ENCODE measurements around the gene SLC25A19. TPM values are rescaled to one million over a fixed set of nuclear protein-coding genes. Genes with fewer than 3 reads are reported as not detected.

Gene SLC25A19
- total and polyA plus RNA-seq, 10 of the 15 experiments (the other 5 are each of a cell fraction or from before 2014, with no cell fraction given) = 32.9 to 91.6 (median 53.7) TPM

- TF ChIP-seq, protein P1, sequence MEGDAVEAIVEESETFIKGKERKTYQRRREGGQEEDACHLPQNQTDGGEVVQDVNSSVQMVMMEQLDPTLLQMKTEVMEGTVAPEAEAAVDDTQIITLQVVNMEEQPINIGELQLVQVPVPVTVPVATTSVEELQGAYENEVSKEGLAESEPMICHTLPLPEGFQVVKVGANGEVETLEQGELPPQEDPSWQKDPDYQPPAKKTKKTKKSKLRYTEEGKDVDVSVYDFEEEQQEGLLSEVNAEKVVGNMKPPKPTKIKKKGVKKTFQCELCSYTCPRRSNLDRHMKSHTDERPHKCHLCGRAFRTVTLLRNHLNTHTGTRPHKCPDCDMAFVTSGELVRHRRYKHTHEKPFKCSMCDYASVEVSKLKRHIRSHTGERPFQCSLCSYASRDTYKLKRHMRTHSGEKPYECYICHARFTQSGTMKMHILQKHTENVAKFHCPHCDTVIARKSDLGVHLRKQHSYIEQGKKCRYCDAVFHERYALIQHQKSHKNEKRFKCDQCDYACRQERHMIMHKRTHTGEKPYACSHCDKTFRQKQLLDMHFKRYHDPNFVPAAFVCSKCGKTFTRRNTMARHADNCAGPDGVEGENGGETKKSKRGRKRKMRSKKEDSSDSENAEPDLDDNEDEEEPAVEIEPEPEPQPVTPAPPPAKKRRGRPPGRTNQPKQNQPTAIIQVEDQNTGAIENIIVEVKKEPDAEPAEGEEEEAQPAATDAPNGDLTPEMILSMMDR (IDR thresholded peaks at IDR 0.05 in 2 of 3, conservative IDR thresholded peaks at IDR 0.05 in 1 of 3; ENCODE audit: control insufficient read depth in 2 of 3, extremely low read depth in 1 of 3, insufficient read depth in 1 of 3, low read depth in 3 of 3, low read length in 3 of 3) = peak; percentile 42 to 72 (median 50)
- peak; percentile 20; the same call in 1 of the 2 replicates for TF ChIP-seq RUNX3 (IDR thresholded peaks at IDR 0.05; ENCODE audit: low read length)
- TF ChIP-seq POLR2AphosphoS5 (IDR thresholded peaks at IDR 0.05; ENCODE audit: low read length) = 0 out of 2 replicates have a peak, but pooled peaks have one; percentile 52
- peak in 1 of 2 experiments; percentile 99; a peak in 2 of 3 replicates for TF ChIP-seq EGR1 (IDR thresholded peaks at IDR 0.05; ENCODE audit: borderline replicate concordance in 1 of 2, low read depth in 2 of 2, low read length in 2 of 2)
- peak; percentile 35; the same call in 1 of the 2 replicates for TF ChIP-seq MXI1 (IDR thresholded peaks at IDR 0.05; ENCODE audit: low read depth, low read length)
- TF ChIP-seq CHD2 (IDR thresholded peaks at IDR 0.05; ENCODE audit: borderline replicate concordance, low read depth, low read length) = 0 out of 2 replicates have a peak, but pooled peaks have one; percentile 9
- no peak for TF ChIP-seq NFXL1 (IDR thresholded peaks at IDR 0.05; ENCODE audit: borderline replicate concordance)
- no peak for TF ChIP-seq ASH2L (IDR thresholded peaks at IDR 0.05; ENCODE audit: borderline replicate concordance, low read depth)
- no peak for TF ChIP-seq SIX5 (IDR thresholded peaks at IDR 0.05; ENCODE audit: low read depth, low read length, severe bottlenecking)
- no peak; a peak in 1 of 4 replicates for TF ChIP-seq IKZF2 (IDR thresholded peaks at IDR 0.05)
- TF ChIP-seq YY1 (IDR thresholded peaks at IDR 0.05; ENCODE audit: low read depth, low read length) = no peak
- TF ChIP-seq SUPT20H (IDR thresholded peaks at IDR 0.05; ENCODE audit: borderline replicate concordance, control insufficient read depth, low read depth, low read length) = no peak
- 0 out of 2 replicates have a peak, but pooled peaks have one; percentile 32 for TF ChIP-seq RELB (IDR thresholded peaks at IDR 0.05; ENCODE audit: low read depth)
- TF ChIP-seq SREBF1 (IDR thresholded peaks at IDR 0.05; ENCODE audit: low read length) = no peak
- TF ChIP-seq PAX8 (IDR thresholded peaks at IDR 0.05) = no peak
- no peak for TF ChIP-seq CEBPZ (IDR thresholded peaks at IDR 0.05; ENCODE audit: low read depth, low read length)
- no peak for TF ChIP-seq ZNF384 (IDR thresholded peaks at IDR 0.05; ENCODE audit: borderline replicate concordance, low read depth, low read length)
- TF ChIP-seq ETV6 (conservative IDR thresholded peaks at IDR 0.05 in 1 of 2, IDR thresholded peaks at IDR 0.05 in 1 of 2; ENCODE audit: borderline replicate concordance in 1 of 2, low read depth in 1 of 2) = no peak
- TF ChIP-seq E2F4 (IDR thresholded peaks at IDR 0.05; ENCODE audit: low read depth, low read length) = no peak
- TF ChIP-seq RAD21 (IDR thresholded peaks at IDR 0.05; ENCODE audit: insufficient read depth, low read depth, low read length) = peak; percentile 53
- no peak for TF ChIP-seq HDAC2 (IDR thresholded peaks at IDR 0.05)
These were observed 18.8 kb downstream of the SLC25A19 start (continued) for GRCh38 chr17:75270218-75270965.

Data from GM12878 (cell line).